ENCODE results near the gene C4BPB. TPM values are rescaled to one million over a fixed set of nuclear protein-coding genes. Genes with fewer than 3 reads are reported as not detected.
"Not testable (repeated sequence)": the region's sequence is repeated elsewhere in the genome, so short reads cannot be mapped to it uniquely, and the experiment has no call there.

Gene C4BPB
- 1 to 10 TPM in 2 of 3 donors, under 1 TPM in 1; 0.89 to 3.0 (median 1.7) TPM for polyA plus RNA-seq

- WGBS, 3 donors: 42 to 83% (median 72%) methylated on average over 9 of the region's 9 CpGs
- no peak within 1 kb of the TSS for H3K27ac ChIP-seq (ENCODE audit: low read depth, low read length)
Observed at GRCh38 chr1:207088701-207089626, at the start of gene C4BPB. C4BPB (plus strand) TSS chr1:207088860; CDS start chr1:207089532, 672 bp downstream.

- 30 to 84% (median 81%) methylated on average over 4 of the region's 4 CpGs for WGBS, 3 donors
Observed at GRCh38 chr1:207039380-207040180, 49.1 kb upstream of the C4BPB start.

GRCh38 chr1:207040181-207040533 is 48.5 kb upstream of the C4BPB start:
- 24 to 73% (median 71%) methylated on average over 3 of the region's 3 CpGs for WGBS, 3 donors
- no peak overlapping the region for H3K27ac ChIP-seq (ENCODE audit: low read depth, low read length)

More at GRCh38 chr1:207039380-207040180, 49.1 kb upstream of the C4BPB start:
- no peak overlapping the region for H3K27ac ChIP-seq (ENCODE audit: low read depth, low read length)

GRCh38 chr1:207041397-207041796 is 47.3 kb upstream of the C4BPB start:
- WGBS, 3 donors: 84 to 93% (median 85%) methylated on average over 2 of the region's 2 CpGs
- H3K27ac ChIP-seq (ENCODE audit: low read depth, low read length): not testable (repeated sequence)

GRCh38 chr1:207045453-207045852 is 43.2 kb upstream of the C4BPB start:
- H3K27ac ChIP-seq (ENCODE audit: low read depth, low read length): no peak overlapping the region
- 62 to 74% (median 66%) methylated on average over 2 of the region's 2 CpGs for WGBS, 3 donors

- 91 to 93% (median 92%) methylated on average over 1 of the region's 1 CpG for WGBS, 3 donors
- no peak overlapping the region for H3K27ac ChIP-seq (ENCODE audit: low read depth, low read length)
Observed at GRCh38 chr1:207047505-207047904, 41.2 kb upstream of the C4BPB start.

GRCh38 chr1:207048041-207048440 is 40.6 kb upstream of the C4BPB start:
- 75 to 81% (median 76%) methylated on average over 6 of the region's 6 CpGs for WGBS, 3 donors
- no peak overlapping the region for H3K27ac ChIP-seq (ENCODE audit: low read depth, low read length)

- no peak overlapping the region for H3K27ac ChIP-seq (ENCODE audit: low read depth, low read length)
- WGBS, 3 donors: 79 to 91% (median 90%) methylated on average over 4 of the region's 4 CpGs
Observed at GRCh38 chr1:207049054-207049453, 39.6 kb upstream of the C4BPB start.

GRCh38 chr1:207049514-207049913 is 39.1 kb upstream of the C4BPB start:
- 52 to 66% (median 57%) methylated on average over 8 of the region's 8 CpGs for WGBS, 3 donors
- no peak overlapping the region for H3K27ac ChIP-seq (ENCODE audit: low read depth, low read length)

GRCh38 chr1:207049974-207050391 is 38.7 kb upstream of the C4BPB start:
- 0 to 1% (median 1%) methylated on average over 6 of the region's 6 CpGs for WGBS, 3 donors
- no peak overlapping the region for H3K27ac ChIP-seq (ENCODE audit: low read depth, low read length)

- WGBS, 3 donors: 0 to 1% (median 0%) methylated on average over 45 to 47 of the region's 47 CpGs
- H3K27ac ChIP-seq (ENCODE audit: low read depth, low read length): no peak overlapping the region
Observed at GRCh38 chr1:207050480-207051190, 38.0 kb upstream of the C4BPB start.

- WGBS, 3 donors: 32 to 65% (median 45%) methylated on average over 15 of the region's 15 CpGs
Observed at GRCh38 chr1:207051191-207051943, 37.3 kb upstream of the C4BPB start, which contains the start of gene YOD1. YOD1 (minus strand) TSS chr1:207051208; CDS start chr1:207051030, 178 bp downstream.

GRCh38 chr1:207052911-207053769 is 35.5 kb upstream of the C4BPB start, which contains the start of gene PFKFB2:
PFKFB2 (plus strand) TSS chr1:207053275; CDS start chr1:207054718, 1,443 bp downstream.
- peak within 1 kb of the TSS; percentile 66 for H3K27ac ChIP-seq (ENCODE audit: low read depth, low read length)
- 1 to 5% (median 3%) methylated on average over 56 of the region's 56 CpGs for WGBS, 3 donors

More at GRCh38 chr1:207051191-207051943, 37.3 kb upstream of the C4BPB start, which contains the start of gene YOD1:
- no peak within 1 kb of the TSS for H3K27ac ChIP-seq (ENCODE audit: low read depth, low read length)

- 33 to 82% (median 36%) methylated on average over 2 of the region's 2 CpGs for WGBS, 3 donors
- no peak overlapping the region for H3K27ac ChIP-seq (ENCODE audit: low read depth, low read length)
Observed at GRCh38 chr1:207054491-207054890, 34.2 kb upstream of the C4BPB start.

GRCh38 chr1:207055386-207056001 is 33.2 kb upstream of the C4BPB start:
- no peak overlapping the region for H3K27ac ChIP-seq (ENCODE audit: low read depth, low read length)
- WGBS, 3 donors: 56 to 79% (median 71%) methylated on average over 3 of the region's 3 CpGs

- 74 to 89% (median 88%) methylated on average over 6 of the region's 6 CpGs for WGBS, 3 donors
- no peak overlapping the region for H3K27ac ChIP-seq (ENCODE audit: low read depth, low read length)
Observed at GRCh38 chr1:207056673-207057072, 32.0 kb upstream of the C4BPB start.

Data from adipose tissue (tissue), 3 donors.